TTC549 (cell line): ENCODE measurements around the gene MAPT.
"Not testable (repeated sequence)": the region's sequence is repeated elsewhere in the genome, so short reads cannot be mapped to it uniquely, and the experiment has no call there.

ENCODE experiments used
- FAIRE-seq: peaks from 2 replicates; lab custom pipeline; 2012; peaks lifted over from hg19 to GRCh38; lab: Jason Lieb, UNC

Gene MAPT

GRCh38 chr17:45994987-45995386, 100.6 kb downstream of the MAPT start:
- FAIRE-seq: no peak

- no peak for FAIRE-seq
Measured at GRCh38 chr17:45995627-45996270, 101.4 kb downstream of the MAPT start.

GRCh38 chr17:45996282-45996937, 102.1 kb downstream of the MAPT start:
- no peak for FAIRE-seq

- no peak for FAIRE-seq
Measured at GRCh38 chr17:45997166-45997565, 102.8 kb downstream of the MAPT start.

GRCh38 chr17:45997624-45998023, 103.3 kb downstream of the MAPT start:
- FAIRE-seq: no peak

- FAIRE-seq: no peak
Measured at GRCh38 chr17:45998987-45999899, 104.9 kb downstream of the MAPT start, which contains the start of gene STH. STH (plus strand) TSS chr17:45999250; CDS start chr17:45999280, 30 bp downstream.

- no peak for FAIRE-seq
Measured at GRCh38 chr17:45999900-46000290, 105.5 kb downstream of the MAPT start.

- FAIRE-seq: no peak
Measured at GRCh38 chr17:46000292-46000691, 105.9 kb downstream of the MAPT start.

- FAIRE-seq: no peak
Measured at GRCh38 chr17:46000757-46001156, 106.4 kb downstream of the MAPT start.

GRCh38 chr17:46001390-46002310, 107.3 kb downstream of the MAPT start:
- FAIRE-seq: no peak

- peak; percentile 80 for FAIRE-seq
Measured at GRCh38 chr17:46002311-46002972, 108.1 kb downstream of the MAPT start.

GRCh38 chr17:46002973-46003316, 108.6 kb downstream of the MAPT start:
- FAIRE-seq: no peak

- FAIRE-seq: no peak
Measured at GRCh38 chr17:46003907-46004748, 109.8 kb downstream of the MAPT start.

GRCh38 chr17:46006082-46006481, 111.7 kb downstream of the MAPT start:
- FAIRE-seq: not testable (repeated sequence)

GRCh38 chr17:46007461-46007965, 113.2 kb downstream of the MAPT start:
- FAIRE-seq: no peak

GRCh38 chr17:46008591-46008990, 114.2 kb downstream of the MAPT start:
- no peak for FAIRE-seq

- FAIRE-seq: no peak
Measured at GRCh38 chr17:46009681-46010596, 115.6 kb downstream of the MAPT start.

GRCh38 chr17:46010597-46011186, 116.3 kb downstream of the MAPT start:
- no peak for FAIRE-seq
